Measurements from ENCODE around the gene CAND2. TPM values are rescaled to one million over a fixed set of nuclear protein-coding genes. Genes with fewer than 3 reads are reported as not detected.

Gene CAND2
- polyA plus RNA-seq, 1 donor from 2014 or later, result 17.3 TPM

DNA sequence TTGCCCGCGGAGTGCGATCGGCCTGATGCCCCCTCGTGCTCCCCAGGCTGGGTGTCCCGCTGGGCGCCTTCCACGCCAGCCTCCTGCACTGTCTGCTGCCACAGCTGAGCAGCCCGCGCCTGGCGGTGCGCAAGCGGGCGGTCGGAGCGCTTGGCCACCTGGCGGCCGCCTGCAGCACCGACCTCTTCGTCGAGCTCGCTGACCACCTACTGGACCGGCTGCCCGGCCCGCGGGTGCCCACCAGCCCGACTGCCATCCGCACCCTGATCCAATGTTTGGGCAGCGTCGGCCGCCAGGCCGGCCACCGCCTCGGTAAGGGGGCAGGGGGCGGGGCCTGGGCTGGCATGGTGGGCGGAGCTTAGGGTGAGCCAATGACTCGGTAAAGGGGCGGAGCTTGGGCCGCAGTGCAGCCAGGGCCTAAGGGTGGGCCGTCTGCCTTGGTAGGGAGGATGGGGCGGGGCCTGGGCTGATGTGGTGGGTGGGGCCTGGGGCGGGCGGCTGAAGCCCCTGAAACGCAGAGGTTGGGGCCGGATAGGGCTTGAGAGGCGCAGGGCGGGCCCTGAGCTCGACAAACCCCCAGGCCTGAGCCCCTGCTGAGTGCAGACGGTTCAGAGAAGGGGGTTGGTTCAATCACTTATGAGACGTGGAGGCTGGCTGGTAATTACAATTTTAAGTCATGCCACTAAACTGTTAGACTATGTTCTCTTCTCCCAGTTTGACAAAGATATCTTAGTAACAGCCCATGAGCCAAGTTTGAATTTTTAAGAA is 13.7 kb downstream of the CAND2 start:
- Histone ChIP-seq H3K36me3 (ENCODE audit: insufficient read depth, low read length) (no peaks in the 10 kb centered on the region), H3F3A (ENCODE audit: insufficient read depth, low read length, poor library complexity, severe bottlenecking) (no peaks in the 10 kb centered on the region), H3K27me3 (ENCODE audit: insufficient read depth, low read depth, low read length) (no peaks in the 10 kb centered on the region), H3K27ac (ENCODE audit: low read length) (peak overlapping the region; percentile 3), H3K4me3 (ENCODE audit: low read length) (peak overlapping the region; percentile 74), H3K9me3 (ENCODE audit: low read length) (no peaks in the 10 kb centered on the region), H3K4me2 (ENCODE audit: low read length) (no peak overlapping the region), H3K79me2 (replicated peaks; ENCODE audit: insufficient read depth, low read length) (no peaks in the 10 kb centered on the region), H3K9me2 (ENCODE audit: insufficient read depth, low read length) (no peaks in the 10 kb centered on the region), H4K20me1 (ENCODE audit: insufficient read depth) (no peaks in the 10 kb centered on the region), H2AFZ (ENCODE audit: low read depth, low read length) (no peak overlapping the region), H3K9ac (ENCODE audit: low read length) (peak overlapping the region; percentile 62)
- TF ChIP-seq, protein P1, sequence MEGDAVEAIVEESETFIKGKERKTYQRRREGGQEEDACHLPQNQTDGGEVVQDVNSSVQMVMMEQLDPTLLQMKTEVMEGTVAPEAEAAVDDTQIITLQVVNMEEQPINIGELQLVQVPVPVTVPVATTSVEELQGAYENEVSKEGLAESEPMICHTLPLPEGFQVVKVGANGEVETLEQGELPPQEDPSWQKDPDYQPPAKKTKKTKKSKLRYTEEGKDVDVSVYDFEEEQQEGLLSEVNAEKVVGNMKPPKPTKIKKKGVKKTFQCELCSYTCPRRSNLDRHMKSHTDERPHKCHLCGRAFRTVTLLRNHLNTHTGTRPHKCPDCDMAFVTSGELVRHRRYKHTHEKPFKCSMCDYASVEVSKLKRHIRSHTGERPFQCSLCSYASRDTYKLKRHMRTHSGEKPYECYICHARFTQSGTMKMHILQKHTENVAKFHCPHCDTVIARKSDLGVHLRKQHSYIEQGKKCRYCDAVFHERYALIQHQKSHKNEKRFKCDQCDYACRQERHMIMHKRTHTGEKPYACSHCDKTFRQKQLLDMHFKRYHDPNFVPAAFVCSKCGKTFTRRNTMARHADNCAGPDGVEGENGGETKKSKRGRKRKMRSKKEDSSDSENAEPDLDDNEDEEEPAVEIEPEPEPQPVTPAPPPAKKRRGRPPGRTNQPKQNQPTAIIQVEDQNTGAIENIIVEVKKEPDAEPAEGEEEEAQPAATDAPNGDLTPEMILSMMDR (IDR thresholded peaks at IDR 0.05; ENCODE audit: poor library complexity, severe bottlenecking), result peak; percentile 95
- TF ChIP-seq TAF1 (IDR thresholded peaks at IDR 0.05; ENCODE audit: low read depth), result no peak
- TF ChIP-seq RAD21 (conservative IDR thresholded peaks at IDR 0.05), result peak; percentile 72
- TF ChIP-seq, protein P2, sequence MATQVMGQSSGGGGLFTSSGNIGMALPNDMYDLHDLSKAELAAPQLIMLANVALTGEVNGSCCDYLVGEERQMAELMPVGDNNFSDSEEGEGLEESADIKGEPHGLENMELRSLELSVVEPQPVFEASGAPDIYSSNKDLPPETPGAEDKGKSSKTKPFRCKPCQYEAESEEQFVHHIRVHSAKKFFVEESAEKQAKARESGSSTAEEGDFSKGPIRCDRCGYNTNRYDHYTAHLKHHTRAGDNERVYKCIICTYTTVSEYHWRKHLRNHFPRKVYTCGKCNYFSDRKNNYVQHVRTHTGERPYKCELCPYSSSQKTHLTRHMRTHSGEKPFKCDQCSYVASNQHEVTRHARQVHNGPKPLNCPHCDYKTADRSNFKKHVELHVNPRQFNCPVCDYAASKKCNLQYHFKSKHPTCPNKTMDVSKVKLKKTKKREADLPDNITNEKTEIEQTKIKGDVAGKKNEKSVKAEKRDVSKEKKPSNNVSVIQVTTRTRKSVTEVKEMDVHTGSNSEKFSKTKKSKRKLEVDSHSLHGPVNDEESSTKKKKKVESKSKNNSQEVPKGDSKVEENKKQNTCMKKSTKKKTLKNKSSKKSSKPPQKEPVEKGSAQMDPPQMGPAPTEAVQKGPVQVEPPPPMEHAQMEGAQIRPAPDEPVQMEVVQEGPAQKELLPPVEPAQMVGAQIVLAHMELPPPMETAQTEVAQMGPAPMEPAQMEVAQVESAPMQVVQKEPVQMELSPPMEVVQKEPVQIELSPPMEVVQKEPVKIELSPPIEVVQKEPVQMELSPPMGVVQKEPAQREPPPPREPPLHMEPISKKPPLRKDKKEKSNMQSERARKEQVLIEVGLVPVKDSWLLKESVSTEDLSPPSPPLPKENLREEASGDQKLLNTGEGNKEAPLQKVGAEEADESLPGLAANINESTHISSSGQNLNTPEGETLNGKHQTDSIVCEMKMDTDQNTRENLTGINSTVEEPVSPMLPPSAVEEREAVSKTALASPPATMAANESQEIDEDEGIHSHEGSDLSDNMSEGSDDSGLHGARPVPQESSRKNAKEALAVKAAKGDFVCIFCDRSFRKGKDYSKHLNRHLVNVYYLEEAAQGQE (IDR thresholded peaks at IDR 0.05; ENCODE audit: borderline replicate concordance), result no peak
- peak; percentile 67 for TF ChIP-seq MXI1 (conservative IDR thresholded peaks at IDR 0.05; ENCODE audit: poor library complexity, severe bottlenecking)
- TF ChIP-seq SMC3 (conservative IDR thresholded peaks at IDR 0.05; ENCODE audit: poor library complexity), result peak; percentile 84
- TF ChIP-seq EP300 (conservative IDR thresholded peaks at IDR 0.05; ENCODE audit: poor library complexity, severe bottlenecking), result peak; percentile 31
- TF ChIP-seq POLR2AphosphoS5 (IDR thresholded peaks at IDR 0.05), result peak; percentile 65

DNA sequence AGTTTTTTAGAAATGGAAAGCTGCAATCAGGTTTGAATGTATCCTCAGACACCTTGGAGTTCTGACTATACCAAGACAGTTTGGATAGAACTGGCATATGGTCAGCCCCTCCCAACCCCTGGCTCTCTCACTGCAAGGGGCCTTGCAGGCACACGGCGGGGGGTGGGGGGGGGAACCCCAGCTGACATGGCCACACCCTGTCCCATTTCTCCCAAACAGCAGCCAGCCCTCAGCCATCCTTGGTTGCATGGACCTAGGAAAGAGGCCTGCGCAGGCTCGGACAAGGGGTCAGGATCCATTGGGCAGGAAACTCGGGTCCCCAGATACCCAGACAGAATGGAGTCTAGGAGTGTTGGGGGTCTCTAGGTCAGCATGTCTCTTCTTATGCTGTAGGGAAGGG is 14.5 kb downstream of the CAND2 start:
- Histone ChIP-seq H3K27ac (ENCODE audit: low read length) (no peak overlapping the region), H3K4me2 (ENCODE audit: low read length) (no peak overlapping the region), H4K20me1 (ENCODE audit: insufficient read depth) (no peaks in the 10 kb centered on the region), H3K9me3 (ENCODE audit: low read length) (no peaks in the 10 kb centered on the region), H2AFZ (ENCODE audit: low read depth, low read length) (no peak overlapping the region), H3K36me3 (ENCODE audit: insufficient read depth, low read length) (no peaks in the 10 kb centered on the region), H3K4me3 (ENCODE audit: low read length) (peak overlapping the region; percentile 74), H3K79me2 (replicated peaks; ENCODE audit: insufficient read depth, low read length) (no peaks in the 10 kb centered on the region), H3K9ac (ENCODE audit: low read length) (no peak overlapping the region), H3K9me2 (ENCODE audit: insufficient read depth, low read length) (no peaks in the 10 kb centered on the region), H3K27me3 (ENCODE audit: insufficient read depth, low read depth, low read length) (no peaks in the 10 kb centered on the region), H3F3A (ENCODE audit: insufficient read depth, low read length, poor library complexity, severe bottlenecking) (no peaks in the 10 kb centered on the region)
- TF ChIP-seq SMC3 (conservative IDR thresholded peaks at IDR 0.05; ENCODE audit: poor library complexity) (no peak), EP300 (conservative IDR thresholded peaks at IDR 0.05; ENCODE audit: poor library complexity, severe bottlenecking) (no peak), TAF1 (IDR thresholded peaks at IDR 0.05; ENCODE audit: low read depth) (no peak), MXI1 (conservative IDR thresholded peaks at IDR 0.05; ENCODE audit: poor library complexity, severe bottlenecking) (no peak), POLR2AphosphoS5 (IDR thresholded peaks at IDR 0.05) (no peak), EZH2 (IDR thresholded peaks at IDR 0.05; ENCODE audit: borderline replicate concordance, insufficient read depth, low read length, poor library complexity, severe bottlenecking) (no peak), RAD21 (conservative IDR thresholded peaks at IDR 0.05) (no peak)
- TF ChIP-seq, protein P2 (IDR thresholded peaks at IDR 0.05; ENCODE audit: borderline replicate concordance), result no peak
- TF ChIP-seq, protein P1 (IDR thresholded peaks at IDR 0.05; ENCODE audit: poor library complexity, severe bottlenecking), result no peak

Measured in neural cell (in vitro differentiated cells).